Embryonic facial prominence (tissue), 1 donor: Measurements from ENCODE around the gene SIGLEC9.
"Not testable (repeated sequence)": the region's sequence is repeated elsewhere in the genome, so short reads cannot be mapped to it uniquely, and the experiment has no call there.

Source experiments
- DNase-seq: peaks from one replicate; pipeline ENCODE4 v3.0.0-alpha.2; 2016; ENCODE audit errors: extremely low spot score

SIGLEC9 gene

GRCh38 chr19:51123381-51123800 lies 1.3 kb upstream of the SIGLEC9 start:
- DNase-seq: no peak

GRCh38 chr19:51123802-51124201 lies 904 bp upstream of the SIGLEC9 start:
- DNase-seq: no peak

GRCh38 chr19:51124216-51124615 lies 490 bp upstream of the SIGLEC9 start:
- no peak for DNase-seq

- DNase-seq: no peak
Observed at GRCh38 chr19:51125421-51126075, 842 bp downstream of the SIGLEC9 start.

GRCh38 chr19:51127032-51127431 lies 2.3 kb downstream of the SIGLEC9 start:
- no peak for DNase-seq

- no peak for DNase-seq
Observed at GRCh38 chr19:51127755-51128154, 3.0 kb downstream of the SIGLEC9 start.

GRCh38 chr19:51128227-51128626 lies 3.5 kb downstream of the SIGLEC9 start:
- no peak for DNase-seq

- no peak for DNase-seq
Observed at GRCh38 chr19:51129716-51130115, 5.0 kb downstream of the SIGLEC9 start.

GRCh38 chr19:51131780-51132680 lies 7.3 kb downstream of the SIGLEC9 start:
- DNase-seq: no peak

GRCh38 chr19:51135004-51135403 lies 10.3 kb downstream of the SIGLEC9 start:
- DNase-seq: no peak

- no peak for DNase-seq
Observed at GRCh38 chr19:51135986-51136762, 11.5 kb downstream of the SIGLEC9 start.

GRCh38 chr19:51136851-51137551 lies 12.3 kb downstream of the SIGLEC9 start:
- no peak for DNase-seq

- DNase-seq: no peak
Observed at GRCh38 chr19:51137792-51138425, 13.2 kb downstream of the SIGLEC9 start.

GRCh38 chr19:51138549-51138979 lies 13.9 kb downstream of the SIGLEC9 start:
- no peak for DNase-seq

GRCh38 chr19:51139299-51140014 lies 14.8 kb downstream of the SIGLEC9 start:
- DNase-seq: no peak

- no peak for DNase-seq
Observed at GRCh38 chr19:51140441-51140840, 15.7 kb downstream of the SIGLEC9 start.

- DNase-seq: no peak
Observed at GRCh38 chr19:51141181-51141580, 16.5 kb downstream of the SIGLEC9 start.

GRCh38 chr19:51142119-51142518 lies 17.4 kb downstream of the SIGLEC9 start, which contains the start of gene SIGLEC7:
Gene SIGLEC7, plus strand, starts transcription at chr19:51142301. Its CDS starts 69 bp downstream, at chr19:51142370.
- DNase-seq: no peak

- not testable (repeated sequence) for DNase-seq
Observed at GRCh38 chr19:51142809-51143475, 18.2 kb downstream of the SIGLEC9 start.

- no peak for DNase-seq
Observed at GRCh38 chr19:51143486-51143885, 18.8 kb downstream of the SIGLEC9 start.
